SU-DHL-6 (cell line): Measurements from ENCODE around the gene MAPT.

Source experiments
- H2AFZ ChIP-seq: fragments of 200-600 bp; sonication (generic); 2 replicates; pipeline ENCODE4 v1.6.1; 2014; ENCODE audit warnings: low read depth, mild to moderate bottlenecking, moderate library complexity, mixed read lengths, antibody characterized with exemption, low read length; ENCODE audit not compliant: severe bottlenecking
- H3F3A ChIP-seq: fragments of 200-600 bp; shearing (Covaris generic); 2 replicates; pipeline ENCODE4 v1.6.0; 2016; ENCODE audit warnings: antibody characterized with exemption, mild to moderate bottlenecking; ENCODE audit not compliant: insufficient read depth
- H3K27ac ChIP-seq: fragments of 200-600 bp; sonication (generic); 2 replicates; pipeline ENCODE4 v1.5.1; 2016; ENCODE audit warnings: low read depth, mild to moderate bottlenecking, low read length, moderate library complexity, mixed read lengths
- H3K27me3 ChIP-seq: fragments of 200-600 bp; sonication (generic), shearing (Covaris generic); 2 replicates; pipeline ENCODE4 v1.6.0; 2014; ENCODE audit warnings: mild to moderate bottlenecking, low read length
- H3K36me3 ChIP-seq: fragments of 200-600 bp; sonication (generic); 2 replicates; pipeline ENCODE4 v1.6.1; 2014; ENCODE audit warnings: mild to moderate bottlenecking, low read length, mixed read lengths
- H3K4me2 ChIP-seq: fragments of 300-600, 200-600 bp; shearing (Covaris generic), sonication (generic); 2 replicates; pipeline ENCODE4 v1.6.0; 2014; ENCODE audit warnings: low read length, low read depth, mild to moderate bottlenecking; ENCODE audit not compliant: poor library complexity, severe bottlenecking
- H3K4me3 ChIP-seq: fragments of 200-600 bp; sonication (generic); 2 replicates; pipeline ENCODE4 v1.5.1; 2014; ENCODE audit warnings: antibody characterized with exemption, low read length, mild to moderate bottlenecking, mixed read lengths; ENCODE audit not compliant: insufficient read depth, poor library complexity, severe bottlenecking
- H3K79me2 ChIP-seq: fragments of 200-600 bp; sonication (generic); 2 replicates; pipeline ENCODE4 v1.6.1; 2014; ENCODE audit warnings: mild to moderate bottlenecking, low read length, moderate library complexity; ENCODE audit not compliant: insufficient read depth
- H3K9ac ChIP-seq: fragments of 200-600 bp; sonication (generic); 2 replicates; pipeline ENCODE4 v1.7.0; 2014; ENCODE audit warnings: mild to moderate bottlenecking, low read length
- H3K9me2 ChIP-seq: fragments of 200-600 bp; sonication (generic); replicated peaks from 2 replicates; pipeline ENCODE4 v1.6.1; 2014; ENCODE audit warnings: low read length; ENCODE audit not compliant: insufficient read depth
- H3K9me3 ChIP-seq: fragments of 200-600 bp; sonication (generic); 2 replicates; pipeline ENCODE4 v1.6.1; 2014; ENCODE audit warnings: low read length, mixed read lengths; ENCODE audit not compliant: insufficient read depth
- H4K20me1 ChIP-seq: fragments of 200-600 bp; sonication (generic); 2 replicates; pipeline ENCODE4 v1.6.1; 2014; ENCODE audit warnings: low read depth, mild to moderate bottlenecking, antibody characterized with exemption, low read length, moderate library complexity, mixed read lengths
- EZH2phosphoT487 ChIP-seq: fragments of 200-600 bp; sonication (generic), shearing (Covaris generic); conservative IDR thresholded peaks from 2 replicates; pipeline ENCODE4 v1.6.1; 2018; ENCODE audit warnings: mild to moderate bottlenecking, antibody characterized with exemption, low read length, moderate library complexity, mixed read lengths
- TF ChIP-seq, protein P1 (sequence below): fragments of 200-600 bp; sonication (generic); IDR thresholded peaks from one replicate; pipeline ENCODE4 v1.5.1; 2017; ENCODE audit warnings: antibody characterized with exemption, mild to moderate bottlenecking, low read length, moderate library complexity; ENCODE audit not compliant: insufficient read depth, poor library complexity, severe bottlenecking

The MAPT gene

DNA sequence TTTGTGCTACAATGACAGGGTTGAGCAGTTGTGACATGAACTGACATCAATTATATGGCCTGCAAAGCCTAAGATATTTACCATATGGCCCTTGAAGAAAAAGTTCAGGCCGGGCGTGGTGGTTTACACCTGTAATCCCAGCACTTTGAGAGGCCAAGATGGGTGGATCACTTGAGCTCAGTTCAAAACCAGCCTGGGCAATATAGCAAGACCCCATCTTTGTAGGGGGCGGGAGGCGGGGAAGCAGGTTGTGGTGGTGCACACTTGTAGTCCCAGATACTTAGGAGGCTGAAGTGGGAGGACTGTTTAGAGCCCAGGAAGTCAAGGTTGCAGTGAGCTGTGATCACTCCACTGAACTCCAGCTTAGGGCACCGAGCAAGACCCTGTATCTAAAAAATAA, 153.0 kb downstream of the MAPT start:
- Histone ChIP-seq H3K4me3 (no peak overlapping the region), H3K9ac (no peak overlapping the region), H3F3A (0 out of 2 replicates have a peak, but pooled peaks cover 3% of the 10 kb centered on the region), H3K36me3 (peaks cover 23% of the 10 kb centered on the region; the same call in 1 of the 2 replicates), H3K79me2 (no peaks in the 10 kb centered on the region; the same call in 1 of the 2 replicates), H2AFZ (no peak overlapping the region), H3K27ac (no peak overlapping the region), H4K20me1 (no peaks in the 10 kb centered on the region), H3K4me2 (no peak overlapping the region), H3K27me3 (no peaks in the 10 kb centered on the region), H3K9me3 (no peaks in the 10 kb centered on the region), H3K9me2 (no peaks in the 10 kb centered on the region)
- TF ChIP-seq, protein P1, sequence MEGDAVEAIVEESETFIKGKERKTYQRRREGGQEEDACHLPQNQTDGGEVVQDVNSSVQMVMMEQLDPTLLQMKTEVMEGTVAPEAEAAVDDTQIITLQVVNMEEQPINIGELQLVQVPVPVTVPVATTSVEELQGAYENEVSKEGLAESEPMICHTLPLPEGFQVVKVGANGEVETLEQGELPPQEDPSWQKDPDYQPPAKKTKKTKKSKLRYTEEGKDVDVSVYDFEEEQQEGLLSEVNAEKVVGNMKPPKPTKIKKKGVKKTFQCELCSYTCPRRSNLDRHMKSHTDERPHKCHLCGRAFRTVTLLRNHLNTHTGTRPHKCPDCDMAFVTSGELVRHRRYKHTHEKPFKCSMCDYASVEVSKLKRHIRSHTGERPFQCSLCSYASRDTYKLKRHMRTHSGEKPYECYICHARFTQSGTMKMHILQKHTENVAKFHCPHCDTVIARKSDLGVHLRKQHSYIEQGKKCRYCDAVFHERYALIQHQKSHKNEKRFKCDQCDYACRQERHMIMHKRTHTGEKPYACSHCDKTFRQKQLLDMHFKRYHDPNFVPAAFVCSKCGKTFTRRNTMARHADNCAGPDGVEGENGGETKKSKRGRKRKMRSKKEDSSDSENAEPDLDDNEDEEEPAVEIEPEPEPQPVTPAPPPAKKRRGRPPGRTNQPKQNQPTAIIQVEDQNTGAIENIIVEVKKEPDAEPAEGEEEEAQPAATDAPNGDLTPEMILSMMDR: no peak
- no peak for TF ChIP-seq EZH2phosphoT487

DNA sequence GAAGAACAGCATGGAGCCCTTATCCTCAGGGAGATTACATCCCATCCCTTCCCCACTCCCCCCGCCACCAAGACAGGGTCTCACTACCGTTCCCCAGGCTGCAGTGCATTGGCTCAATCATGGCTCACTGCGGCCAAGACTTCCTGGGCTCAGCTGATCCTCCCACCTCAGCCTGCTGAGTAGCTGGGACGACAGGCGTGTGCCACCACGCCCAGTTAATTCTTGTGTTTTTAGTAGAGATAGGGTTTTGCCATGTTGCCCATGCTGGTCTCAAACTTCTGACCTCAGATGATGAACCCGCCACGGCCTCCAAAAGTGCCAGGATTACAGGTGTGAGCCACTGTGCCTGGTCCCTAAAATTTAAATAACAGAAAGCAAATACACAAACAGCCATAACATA, 153.5 kb downstream of the MAPT start:
- Histone ChIP-seq H3K27ac (no peak overlapping the region), H3K9me2 (no peaks in the 10 kb centered on the region), H3F3A (0 out of 2 replicates have a peak, but pooled peaks cover 3% of the 10 kb centered on the region), H3K36me3 (peaks cover 18% of the 10 kb centered on the region; the same call in 1 of the 2 replicates), H3K9me3 (no peaks in the 10 kb centered on the region), H2AFZ (no peak overlapping the region), H3K4me2 (no peak overlapping the region), H3K9ac (no peak overlapping the region), H4K20me1 (no peaks in the 10 kb centered on the region), H3K4me3 (no peak overlapping the region), H3K27me3 (no peaks in the 10 kb centered on the region), H3K79me2 (no peaks in the 10 kb centered on the region; the same call in 1 of the 2 replicates)
- TF ChIP-seq, protein P1: no peak
- no peak for TF ChIP-seq EZH2phosphoT487

DNA sequence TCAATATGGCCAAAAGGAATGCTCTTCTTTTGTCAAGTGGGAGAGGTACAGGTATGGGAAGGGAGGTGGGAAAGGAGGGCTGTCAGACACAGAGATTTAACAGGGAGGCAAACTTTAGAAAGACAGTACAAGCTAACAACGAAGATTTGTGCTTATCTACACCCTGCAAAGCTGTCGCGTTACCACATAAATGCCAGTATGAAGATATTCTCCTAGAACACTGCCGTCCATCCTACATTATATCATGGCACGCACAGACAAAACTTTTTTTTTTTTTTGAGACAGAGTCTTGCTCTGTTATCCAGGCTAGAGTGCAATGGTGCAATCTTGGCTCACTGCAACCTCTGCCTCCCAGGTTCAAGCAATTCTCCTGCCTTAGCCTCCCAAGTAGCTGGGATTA, 155.3 kb downstream of the MAPT start:
- H3K27me3 ChIP-seq: no peaks in the 10 kb centered on the region
- no peak overlapping the region for H3K4me3 ChIP-seq
- H3K4me2 ChIP-seq: no peak overlapping the region
- H3K9ac ChIP-seq: no peak overlapping the region
- no peak overlapping the region for H2AFZ ChIP-seq
- no peak for TF ChIP-seq EZH2phosphoT487
- TF ChIP-seq, protein P1: no peak
- no peaks in the 10 kb centered on the region for H3K9me2 ChIP-seq
- H3K9me3 ChIP-seq: no peaks in the 10 kb centered on the region
- H3K27ac ChIP-seq: no peak overlapping the region
- no peaks in the 10 kb centered on the region for H4K20me1 ChIP-seq
- H3F3A ChIP-seq: 0 out of 2 replicates have a peak, but pooled peaks cover under 1% of the 10 kb centered on the region
- H3K36me3 ChIP-seq: peaks cover 11% of the 10 kb centered on the region; the same call in 1 of the 2 replicates
- H3K79me2 ChIP-seq: no peaks in the 10 kb centered on the region; the same call in 1 of the 2 replicates
